HepG2 (cell line): ENCODE measurements around the gene SLCO2A1.

Experiments used
- CEBPB ChIP-seq: IDR thresholded peaks from 2 replicates; pipeline ENCODE4 v1.6.1; 2011; ENCODE audit warnings: low read depth, low read length, improper control_type of control experiment, borderline replicate concordance
- DR1 ChIP-seq: sonication (generic); formaldehyde crosslinking; IDR thresholded peaks from 2 replicates; pipeline ENCODE4 v1.8.0; 2021; ENCODE audit warnings: mild to moderate bottlenecking, missing genetic modification reagents, inconsistent platforms
- EZH2 ChIP-seq: conservative IDR thresholded peaks from 2 replicates; pipeline ENCODE4 v1.6.1; 2012; ENCODE audit warnings: mild to moderate bottlenecking, low read depth, low read length, moderate library complexity
- HNRNPH1 ChIP-seq: fragments of 200-400 bp; formaldehyde crosslinking; optimal IDR thresholded peaks from 2 replicates; pipeline ENCODE3; 2017; ENCODE audit warnings: mild to moderate bottlenecking, low read depth, low read length
- ZNF557 ChIP-seq: sonication (generic); formaldehyde crosslinking; IDR thresholded peaks from 2 replicates; pipeline ENCODE4 v1.4.0; 2020; ENCODE audit warnings: missing genetic modification reagents
- ZNF740 ChIP-seq: sonication (generic); formaldehyde crosslinking; IDR thresholded peaks from 2 replicates; pipeline ENCODE4 v1.4.0; 2020; ENCODE audit warnings: missing genetic modification reagents
- ZNF773 ChIP-seq: sonication (generic); formaldehyde crosslinking; IDR thresholded peaks from 2 replicates; pipeline ENCODE4 v1.4.0; 2020; ENCODE audit warnings: missing genetic modification reagents, borderline replicate concordance
- TF ChIP-seq, protein P1 (sequence below): sonication (generic); formaldehyde crosslinking; IDR thresholded peaks from 2 replicates; pipeline ENCODE4 v1.5.0; 2020; ENCODE audit warnings: mild to moderate bottlenecking, missing genetic modification reagents, moderate library complexity
- TF ChIP-seq, protein P2 (sequence below): IDR thresholded peaks from 2 replicates; pipeline ENCODE4 v1.6.1; 2012; ENCODE audit warnings: inconsistent platforms
- TF ChIP-seq, protein P3 (sequence below): sonication (generic); formaldehyde crosslinking; IDR thresholded peaks from 2 replicates; pipeline ENCODE4 v1.8.1; 2023; ENCODE audit warnings: missing genetic modification reagents, inconsistent platforms, borderline replicate concordance

DNA sequence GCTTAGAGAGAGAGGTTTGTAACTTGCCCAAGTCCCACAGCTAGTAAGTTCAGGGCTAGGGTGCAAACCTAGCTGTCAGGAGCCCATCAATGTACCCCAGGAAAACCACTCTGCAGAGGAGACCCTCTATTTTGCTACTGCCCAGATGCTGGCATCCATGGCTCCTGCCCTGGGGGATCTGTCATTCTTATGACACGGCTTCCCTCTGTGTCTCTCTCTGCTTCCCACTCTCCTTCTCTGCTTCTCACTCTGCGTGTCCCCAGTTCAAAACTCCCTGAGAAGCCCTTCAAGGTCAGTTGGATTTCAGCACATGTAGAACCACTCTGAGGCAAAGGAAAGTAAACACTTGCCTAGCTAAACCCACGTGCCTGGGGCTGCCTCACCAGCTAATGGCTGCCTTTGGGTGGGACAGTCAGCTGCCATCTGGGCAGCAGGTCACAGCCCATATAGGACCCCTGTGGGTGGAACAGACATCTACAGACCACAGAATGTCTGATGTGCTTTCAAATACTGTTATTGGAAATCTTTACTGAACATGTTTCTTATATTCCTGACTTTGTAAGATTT is 29.4 kb upstream of the SLCO2A1 start:
- TF ChIP-seq, protein P1, sequence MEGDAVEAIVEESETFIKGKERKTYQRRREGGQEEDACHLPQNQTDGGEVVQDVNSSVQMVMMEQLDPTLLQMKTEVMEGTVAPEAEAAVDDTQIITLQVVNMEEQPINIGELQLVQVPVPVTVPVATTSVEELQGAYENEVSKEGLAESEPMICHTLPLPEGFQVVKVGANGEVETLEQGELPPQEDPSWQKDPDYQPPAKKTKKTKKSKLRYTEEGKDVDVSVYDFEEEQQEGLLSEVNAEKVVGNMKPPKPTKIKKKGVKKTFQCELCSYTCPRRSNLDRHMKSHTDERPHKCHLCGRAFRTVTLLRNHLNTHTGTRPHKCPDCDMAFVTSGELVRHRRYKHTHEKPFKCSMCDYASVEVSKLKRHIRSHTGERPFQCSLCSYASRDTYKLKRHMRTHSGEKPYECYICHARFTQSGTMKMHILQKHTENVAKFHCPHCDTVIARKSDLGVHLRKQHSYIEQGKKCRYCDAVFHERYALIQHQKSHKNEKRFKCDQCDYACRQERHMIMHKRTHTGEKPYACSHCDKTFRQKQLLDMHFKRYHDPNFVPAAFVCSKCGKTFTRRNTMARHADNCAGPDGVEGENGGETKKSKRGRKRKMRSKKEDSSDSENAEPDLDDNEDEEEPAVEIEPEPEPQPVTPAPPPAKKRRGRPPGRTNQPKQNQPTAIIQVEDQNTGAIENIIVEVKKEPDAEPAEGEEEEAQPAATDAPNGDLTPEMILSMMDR (CRISPR knock-in tag) = no peak
- TF ChIP-seq EZH2 = no peak
- TF ChIP-seq HNRNPH1 = no peak
- no peak for TF ChIP-seq DR1
- TF ChIP-seq ZNF740 (CRISPR knock-in tag) = no peak
- TF ChIP-seq, protein P2, sequence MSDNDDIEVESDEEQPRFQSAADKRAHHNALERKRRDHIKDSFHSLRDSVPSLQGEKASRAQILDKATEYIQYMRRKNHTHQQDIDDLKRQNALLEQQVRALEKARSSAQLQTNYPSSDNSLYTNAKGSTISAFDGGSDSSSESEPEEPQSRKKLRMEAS = no peak
- TF ChIP-seq ZNF557 (CRISPR knock-in tag) = no peak
- TF ChIP-seq, protein P3, sequence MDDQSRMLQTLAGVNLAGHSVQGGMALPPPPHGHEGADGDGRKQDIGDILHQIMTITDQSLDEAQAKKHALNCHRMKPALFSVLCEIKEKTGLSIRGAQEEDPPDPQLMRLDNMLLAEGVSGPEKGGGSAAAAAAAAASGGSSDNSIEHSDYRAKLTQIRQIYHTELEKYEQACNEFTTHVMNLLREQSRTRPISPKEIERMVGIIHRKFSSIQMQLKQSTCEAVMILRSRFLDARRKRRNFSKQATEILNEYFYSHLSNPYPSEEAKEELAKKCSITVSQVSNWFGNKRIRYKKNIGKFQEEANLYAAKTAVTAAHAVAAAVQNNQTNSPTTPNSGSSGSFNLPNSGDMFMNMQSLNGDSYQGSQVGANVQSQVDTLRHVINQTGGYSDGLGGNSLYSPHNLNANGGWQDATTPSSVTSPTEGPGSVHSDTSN = no peak
- TF ChIP-seq ZNF773 (CRISPR knock-in tag) = no peak
- TF ChIP-seq CEBPB = no peak
